MM.1S (cell line): ENCODE data around the gene NRXN3.

Experiments used
- EZH2 ChIP-seq: fragments of 300-600 bp; sonication (generic); optimal IDR thresholded peaks from 2 replicates; pipeline ENCODE3; 2017; ENCODE audit warnings: low read depth, mild to moderate bottlenecking, antibody characterized with exemption, low read length, mixed read lengths
- TF ChIP-seq, protein P1 (sequence below): fragments of 300-600 bp; sonication (generic); IDR thresholded peaks from 2 replicates; pipeline ENCODE4 v1.5.1; 2016; ENCODE audit warnings: antibody characterized with exemption, low read length, mixed read lengths

DNA sequence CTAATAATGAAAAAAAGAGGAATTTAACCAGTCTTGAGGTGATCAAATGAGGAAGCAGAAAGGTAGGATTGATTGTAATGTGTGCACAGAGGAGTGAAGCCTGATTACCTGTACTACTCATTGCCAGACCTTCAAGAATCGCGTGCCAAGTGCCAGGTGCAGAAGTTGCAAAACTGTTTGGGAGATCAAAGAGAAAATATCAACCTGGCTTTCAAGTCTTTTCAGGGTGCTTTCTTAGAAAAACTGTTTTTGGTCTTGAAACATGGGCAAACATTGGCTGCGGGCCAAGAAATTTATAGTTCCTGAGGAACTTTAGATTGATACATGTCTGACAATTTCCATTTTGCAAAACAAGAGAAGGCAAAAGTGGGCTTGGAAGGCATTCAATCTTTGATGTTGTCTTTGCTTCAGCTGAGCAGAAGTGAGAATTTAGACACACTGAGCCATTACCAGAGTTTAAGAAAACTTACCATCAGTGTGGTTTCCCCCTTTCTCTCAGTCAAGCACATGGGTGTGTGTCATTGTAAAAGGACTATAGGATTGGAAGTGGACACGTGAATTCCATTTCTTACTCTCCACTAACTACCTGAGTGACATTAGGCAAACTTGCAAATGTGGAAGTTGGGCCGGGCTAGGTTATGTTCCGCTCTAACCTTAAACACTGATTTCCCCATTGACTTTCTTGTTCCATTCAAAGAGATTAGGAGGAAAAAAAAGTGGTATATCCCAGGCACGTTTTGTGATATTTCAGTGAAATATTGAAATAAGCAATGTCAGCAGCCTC, 1555.0 kb downstream of the NRXN3 start:
- no peak for TF ChIP-seq EZH2
- TF ChIP-seq, protein P1, sequence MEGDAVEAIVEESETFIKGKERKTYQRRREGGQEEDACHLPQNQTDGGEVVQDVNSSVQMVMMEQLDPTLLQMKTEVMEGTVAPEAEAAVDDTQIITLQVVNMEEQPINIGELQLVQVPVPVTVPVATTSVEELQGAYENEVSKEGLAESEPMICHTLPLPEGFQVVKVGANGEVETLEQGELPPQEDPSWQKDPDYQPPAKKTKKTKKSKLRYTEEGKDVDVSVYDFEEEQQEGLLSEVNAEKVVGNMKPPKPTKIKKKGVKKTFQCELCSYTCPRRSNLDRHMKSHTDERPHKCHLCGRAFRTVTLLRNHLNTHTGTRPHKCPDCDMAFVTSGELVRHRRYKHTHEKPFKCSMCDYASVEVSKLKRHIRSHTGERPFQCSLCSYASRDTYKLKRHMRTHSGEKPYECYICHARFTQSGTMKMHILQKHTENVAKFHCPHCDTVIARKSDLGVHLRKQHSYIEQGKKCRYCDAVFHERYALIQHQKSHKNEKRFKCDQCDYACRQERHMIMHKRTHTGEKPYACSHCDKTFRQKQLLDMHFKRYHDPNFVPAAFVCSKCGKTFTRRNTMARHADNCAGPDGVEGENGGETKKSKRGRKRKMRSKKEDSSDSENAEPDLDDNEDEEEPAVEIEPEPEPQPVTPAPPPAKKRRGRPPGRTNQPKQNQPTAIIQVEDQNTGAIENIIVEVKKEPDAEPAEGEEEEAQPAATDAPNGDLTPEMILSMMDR = no peak
